HG02885 (cell line): Measurements from ENCODE around the gene SPEM2.

Source experiments
- ATAC-seq: cut with Tn5 transposase; IDR thresholded peaks from one replicate; pipeline ENCODE4 v1.9.1; 2021; ENCODE audit warnings: mild to moderate bottlenecking; ENCODE audit not compliant: unreplicated experiment, poor library complexity

SPEM2 gene

GRCh38 chr17:7419819-7420610 lies 5.4 kb upstream of the SPEM2 start, which contains the start of gene SPEM1:
SPEM1 (plus strand) TSS chr17:7420324; CDS start chr17:7420385, 61 bp downstream.
- ATAC-seq: no peak

GRCh38 chr17:7421186-7421585 lies 4.2 kb upstream of the SPEM2 start:
- ATAC-seq: no peak

- ATAC-seq: no peak
Measured at GRCh38 chr17:7423679-7424078, 1.7 kb upstream of the SPEM2 start.

- ATAC-seq: no peak
Measured at GRCh38 chr17:7425756-7426155, 340 bp downstream of the SPEM2 start.

- no peak for ATAC-seq
Measured at GRCh38 chr17:7426203-7426863, 917 bp downstream of the SPEM2 start.

- ATAC-seq: no peak
Measured at GRCh38 chr17:7426896-7427489, 1.6 kb downstream of the SPEM2 start.

GRCh38 chr17:7427549-7427948 lies 2.1 kb downstream of the SPEM2 start:
- ATAC-seq: no peak

GRCh38 chr17:7428557-7428956 lies 3.1 kb downstream of the SPEM2 start, which contains the start of gene SPEM3:
SPEM3 (plus strand) TSS chr17:7428857; CDS start chr17:7428903, 46 bp downstream.
- ATAC-seq: no peak

GRCh38 chr17:7429722-7430121 lies 4.3 kb downstream of the SPEM2 start:
- no peak for ATAC-seq

GRCh38 chr17:7431231-7431630 lies 5.8 kb downstream of the SPEM2 start:
- no peak for ATAC-seq

- no peak for ATAC-seq
Measured at GRCh38 chr17:7432296-7432695, 6.9 kb downstream of the SPEM2 start.

- peak; percentile 15 for ATAC-seq
Measured at GRCh38 chr17:7435676-7436555, 10.5 kb downstream of the SPEM2 start.

- peak; percentile 43 for ATAC-seq
Measured at GRCh38 chr17:7436556-7437368, 11.3 kb downstream of the SPEM2 start.

GRCh38 chr17:7437369-7437863 lies 12.0 kb downstream of the SPEM2 start:
- ATAC-seq: no peak

- no peak for ATAC-seq
Measured at GRCh38 chr17:7437950-7438614, 12.7 kb downstream of the SPEM2 start.

- no peak for ATAC-seq
Measured at GRCh38 chr17:7438656-7439460, 13.4 kb downstream of the SPEM2 start.

- ATAC-seq: no peak
Measured at GRCh38 chr17:7439462-7440112, 14.2 kb downstream of the SPEM2 start, which contains the start of gene FGF11. FGF11 (plus strand) TSS chr17:7439512; CDS start chr17:7439621, 109 bp downstream.
